Stomach smooth muscle (tissue), 2 donors: ENCODE data around the gene NUDT14.

Experiments
- H3K27ac ChIP-seq: one replicate; pipeline ENCODE4 v1.7.0; 2013; ENCODE audit warnings: mild to moderate bottlenecking, low read length, inconsistent platforms
- H3K27me3 ChIP-seq, 2 donors: one replicate each; pipeline ENCODE4 v1.7.0; 2013; ENCODE audit warnings: low read length in 2 of 2; ENCODE audit not compliant: insufficient read depth in 2 of 2, control insufficient read depth in 1 of 2
- H3K36me3 ChIP-seq, 2 donors: one replicate each; pipeline ENCODE4 v1.7.0; 2013; ENCODE audit warnings: low read length in 2 of 2; ENCODE audit not compliant: control insufficient read depth in 2 of 2, insufficient read depth in 2 of 2
- H3K4me1 ChIP-seq: one replicate; pipeline ENCODE4 v1.7.0; 2013; ENCODE audit warnings: low read length; ENCODE audit not compliant: control insufficient read depth, insufficient read depth
- H3K4me3 ChIP-seq, 2 donors: one replicate each; pipeline ENCODE4 v1.7.0; 2013; ENCODE audit warnings: low read length in 2 of 2
- H3K9ac ChIP-seq, 2 donors: one replicate each; pipeline ENCODE4 v1.7.0; 2013; ENCODE audit warnings: low read length in 2 of 2, mild to moderate bottlenecking in 1 of 2
- H3K9me3 ChIP-seq, 2 donors: one replicate each; pipeline ENCODE4 v1.7.0; 2013; ENCODE audit warnings: low read length in 2 of 2; ENCODE audit not compliant: control insufficient read depth in 2 of 2
- donor health status: healthy.
- donor health status: Pancreatic carcinoma.

Gene NUDT14

GRCh38 chr14:105197211-105197641 is 16.1 kb upstream of the NUDT14 start:
- Histone ChIP-seq H3K36me3 (no peaks in the 10 kb centered on the region), H3K9me3 (no peaks in the 10 kb centered on the region), H3K27ac (no peak overlapping the region), H3K4me1 (peaks cover 53% of the 10 kb centered on the region), H3K9ac (no peak overlapping the region), H3K27me3 (peaks cover 38 to 80% of the 10 kb centered on the region in 2 donors), H3K4me3 (no peak overlapping the region)

- no peak overlapping the region for H3K9ac ChIP-seq
- H3K27ac ChIP-seq: no peak overlapping the region
- H3K4me3 ChIP-seq: no peak overlapping the region
- no peaks in the 10 kb centered on the region for H3K9me3 ChIP-seq
- peaks cover 46% of the 10 kb centered on the region for H3K4me1 ChIP-seq
- H3K36me3 ChIP-seq: no peaks in the 10 kb centered on the region
- H3K27me3 ChIP-seq: peaks cover 40 to 77% of the 10 kb centered on the region in 2 donors
These were observed 15.3 kb upstream of the NUDT14 start for GRCh38 chr14:105196265-105196960.

GRCh38 chr14:105195522-105196264 is 14.6 kb upstream of the NUDT14 start:
- Histone ChIP-seq H3K9me3 (no peaks in the 10 kb centered on the region), H3K27ac (no peak overlapping the region), H3K4me1 (peaks cover 43% of the 10 kb centered on the region), H3K9ac (no peak overlapping the region), H3K36me3 (no peaks in the 10 kb centered on the region), H3K27me3 (peaks cover 34 to 70% of the 10 kb centered on the region in 2 donors), H3K4me3 (no peak overlapping the region)

GRCh38 chr14:105195051-105195450 is 13.9 kb upstream of the NUDT14 start:
- no peaks in the 10 kb centered on the region for H3K9me3 ChIP-seq
- no peak overlapping the region for H3K4me3 ChIP-seq
- no peak overlapping the region for H3K27ac ChIP-seq
- H3K9ac ChIP-seq: no peak overlapping the region
- H3K27me3 ChIP-seq: peaks cover 30 to 64% of the 10 kb centered on the region in 2 donors
- no peaks in the 10 kb centered on the region for H3K36me3 ChIP-seq
- H3K4me1 ChIP-seq: peaks cover 43% of the 10 kb centered on the region

- H3K4me1 ChIP-seq: peaks cover 41% of the 10 kb centered on the region
- peaks cover 23 to 59% of the 10 kb centered on the region in 2 donors for H3K27me3 ChIP-seq
- no peaks in the 10 kb centered on the region for H3K9me3 ChIP-seq
- H3K27ac ChIP-seq: no peak overlapping the region
- H3K4me3 ChIP-seq: no peak overlapping the region
- H3K9ac ChIP-seq: no peak overlapping the region
- no peaks in the 10 kb centered on the region for H3K36me3 ChIP-seq
These were observed 13.0 kb upstream of the NUDT14 start for GRCh38 chr14:105193916-105194782.

- no peaks in the 10 kb centered on the region for H3K36me3 ChIP-seq
- H3K9ac ChIP-seq: no peak overlapping the region
- peaks cover 0 to 3% of the 10 kb centered on the region in 2 donors for H3K9me3 ChIP-seq
- H3K27ac ChIP-seq: no peak overlapping the region
- H3K4me1 ChIP-seq: peaks cover 36% of the 10 kb centered on the region
- peaks cover 19 to 51% of the 10 kb centered on the region in 2 donors for H3K27me3 ChIP-seq
- H3K4me3 ChIP-seq: no peak overlapping the region
These were observed 12.0 kb upstream of the NUDT14 start for GRCh38 chr14:105192866-105193731.

GRCh38 chr14:105187935-105188524 is 6.9 kb upstream of the NUDT14 start:
- Histone ChIP-seq H3K4me1 (no peaks in the 10 kb centered on the region), H3K9me3 (peaks cover 0 to 5% of the 10 kb centered on the region in 2 donors), H3K27me3 (peaks cover 2 to 15% of the 10 kb centered on the region in 2 donors), H3K27ac (no peak overlapping the region), H3K4me3 (no peak overlapping the region), H3K9ac (no peak overlapping the region), H3K36me3 (no peaks in the 10 kb centered on the region)

- Histone ChIP-seq H3K27me3 (peaks cover 2 to 11% of the 10 kb centered on the region in 2 donors), H3K9ac (no peak overlapping the region), H3K27ac (no peak overlapping the region), H3K9me3 (peaks cover 0 to 5% of the 10 kb centered on the region in 2 donors), H3K36me3 (no peaks in the 10 kb centered on the region), H3K4me1 (no peaks in the 10 kb centered on the region), H3K4me3 (no peak overlapping the region)
These were observed 6.0 kb upstream of the NUDT14 start for GRCh38 chr14:105187116-105187515.

- Histone ChIP-seq H3K36me3 (no peaks in the 10 kb centered on the region), H3K4me1 (no peaks in the 10 kb centered on the region), H3K4me3 (no peak overlapping the region), H3K27me3 (peaks cover 0 to 7% of the 10 kb centered on the region in 2 donors), H3K27ac (no peak overlapping the region), H3K9ac (no peak overlapping the region), H3K9me3 (peaks cover 0 to 5% of the 10 kb centered on the region in 2 donors)
These were observed 4.9 kb upstream of the NUDT14 start for GRCh38 chr14:105185973-105186372.
